HEK293T (cell line): Measurements from ENCODE around the gene SEMA3E.

ENCODE experiments used
- BHLHE40 ChIP-seq: fragments of 450-650 bp; IDR thresholded peaks from 2 replicates; pipeline ENCODE4 v1.6.1; 2016; ENCODE audit warnings: mild to moderate bottlenecking, moderate library complexity, borderline replicate concordance
- FOXK2 ChIP-seq: fragments of 450-650 bp; IDR thresholded peaks from 2 replicates; pipeline ENCODE4 v1.6.1; 2016; ENCODE audit warnings: mild to moderate bottlenecking

DNA sequence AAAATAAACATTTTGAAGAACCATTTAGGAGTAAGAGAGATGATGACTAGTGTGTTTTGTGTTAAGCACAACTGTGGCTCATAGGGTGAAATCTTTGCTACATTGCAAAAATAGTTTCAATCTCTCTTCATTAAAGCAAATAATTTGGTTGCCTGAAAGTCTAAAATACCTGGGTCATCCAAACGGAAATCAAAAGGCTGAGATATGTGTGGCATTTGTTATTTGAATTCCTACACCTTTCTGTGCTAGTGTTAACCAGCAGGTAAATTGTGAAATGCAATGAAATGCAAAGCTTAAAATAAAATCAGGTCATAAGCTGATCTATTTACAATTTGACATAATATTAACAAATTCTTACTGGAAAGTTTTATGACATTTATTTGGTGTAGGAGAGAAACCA is 40.9 kb upstream of the SEMA3E start:
- TF ChIP-seq FOXK2 (no peak), BHLHE40 (no peak)
